Measurements from ENCODE around the gene CFAP46. TPM values are rescaled to one million over a fixed set of nuclear protein-coding genes. Genes with fewer than 3 reads are reported as not detected.

The CFAP46 gene
- polyA plus RNA-seq, 2 donors, result 0.40 to 0.73 TPM

DNA sequence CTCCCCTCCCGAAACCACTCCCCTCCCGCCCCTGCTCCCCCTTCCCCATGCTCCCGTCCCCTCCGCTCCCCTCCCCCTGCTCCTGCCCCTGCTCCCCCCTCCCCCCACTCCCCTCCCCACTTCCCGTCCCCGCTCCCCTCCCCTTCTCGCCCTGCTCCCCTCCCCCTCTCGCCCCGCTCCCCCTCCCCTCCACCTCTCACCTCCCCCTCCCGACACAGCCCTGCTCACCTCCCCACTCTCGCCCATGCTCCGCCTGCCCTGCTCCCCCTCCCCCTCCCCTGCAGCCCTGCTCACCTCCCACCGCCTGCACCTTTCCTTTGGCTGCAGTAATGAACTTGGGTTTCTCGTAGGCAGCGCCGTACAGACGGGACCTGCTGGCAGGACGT, 106.5 kb downstream of the CFAP46 start:
- WGBS, 2 donors, result 47 to 64% methylated on average over 5 to 12 of the region's 18 CpGs
- no peaks in the 10 kb centered on the region for H3K36me3 ChIP-seq (ENCODE audit: control insufficient read depth in 2 of 2, insufficient read depth in 2 of 2, low read length in 1 of 2)
- H3K27ac ChIP-seq (ENCODE audit: low read depth in 2 of 2, low read length in 1 of 2), result no peak overlapping the region
- H3K4me1 ChIP-seq (ENCODE audit: control insufficient read depth in 2 of 2, insufficient read depth in 2 of 2, low read length in 1 of 2), result peaks cover 0 to 5% of the 10 kb centered on the region in 2 donors
- no peak overlapping the region for H3K4me3 ChIP-seq (ENCODE audit: low read depth in 1 of 2, low read length in 2 of 2)
- no peaks in the 10 kb centered on the region for H3K9me3 ChIP-seq (ENCODE audit: control insufficient read depth in 2 of 2, insufficient read depth in 1 of 2, low read depth in 1 of 2, low read length in 1 of 2)
- H3K27me3 ChIP-seq (ENCODE audit: control insufficient read depth in 1 of 2, insufficient read depth in 2 of 2, low read length in 2 of 2), result no peaks in the 10 kb centered on the region

DNA sequence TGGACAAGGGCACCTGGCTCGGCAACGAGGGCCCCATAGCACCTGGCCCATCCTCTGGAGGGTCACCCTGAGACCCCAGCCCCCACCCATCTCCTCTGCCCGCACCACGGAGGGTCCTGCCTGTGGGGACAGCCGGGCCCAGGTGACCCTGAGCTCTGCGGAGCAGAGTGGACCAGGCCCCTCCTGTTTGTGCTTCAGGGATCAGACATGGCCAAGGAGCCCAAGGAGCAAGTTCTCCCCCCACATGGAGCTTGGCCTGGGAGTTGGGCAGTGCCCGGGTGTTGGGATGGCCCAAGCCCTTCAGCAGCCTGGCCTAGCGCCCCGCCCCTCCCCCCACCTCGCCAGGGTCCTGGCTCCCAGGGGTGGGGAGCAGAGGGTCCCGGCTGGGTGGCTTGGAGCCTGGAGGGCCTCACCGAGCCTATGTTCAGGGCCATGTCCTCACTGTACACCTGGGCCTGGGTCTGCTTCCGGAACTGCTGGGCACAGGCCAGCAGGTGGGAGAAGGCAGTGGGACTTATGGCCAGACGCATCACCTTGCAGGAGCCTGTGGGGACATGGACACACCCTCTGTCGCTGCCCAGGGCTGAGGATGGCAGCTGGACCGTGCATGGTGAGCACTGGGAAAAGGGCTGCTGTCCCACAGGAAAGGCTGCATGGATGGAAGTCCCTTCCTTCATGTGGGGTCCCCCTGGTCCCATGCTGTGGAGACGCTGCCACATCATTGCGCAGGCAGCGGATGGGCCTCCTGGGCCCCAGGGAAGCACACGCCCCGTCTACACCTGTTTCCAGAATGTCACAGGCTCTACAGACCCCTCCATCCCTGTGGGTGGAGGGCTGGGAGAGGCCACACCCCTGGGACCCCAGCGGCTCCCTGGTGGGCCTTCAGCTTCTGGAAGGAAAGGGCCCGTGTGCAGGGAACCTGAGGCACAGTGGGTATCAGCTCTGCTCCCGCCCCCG, 107.2 kb downstream of the CFAP46 start:
- no peak overlapping the region for H3K27ac ChIP-seq (ENCODE audit: low read depth in 2 of 2, low read length in 1 of 2)
- 75 to 82% methylated on average over 23 to 25 of the region's 25 CpGs for WGBS, 2 donors
- no peaks in the 10 kb centered on the region for H3K36me3 ChIP-seq (ENCODE audit: control insufficient read depth in 2 of 2, insufficient read depth in 2 of 2, low read length in 1 of 2)
- no peaks in the 10 kb centered on the region for H3K9me3 ChIP-seq (ENCODE audit: control insufficient read depth in 2 of 2, insufficient read depth in 1 of 2, low read depth in 1 of 2, low read length in 1 of 2)
- H3K4me3 ChIP-seq (ENCODE audit: low read depth in 1 of 2, low read length in 2 of 2), result no peak overlapping the region
- peaks cover 0 to 5% of the 10 kb centered on the region in 2 donors for H3K4me1 ChIP-seq (ENCODE audit: control insufficient read depth in 2 of 2, insufficient read depth in 2 of 2, low read length in 1 of 2)
- no peaks in the 10 kb centered on the region for H3K27me3 ChIP-seq (ENCODE audit: control insufficient read depth in 1 of 2, insufficient read depth in 2 of 2, low read length in 2 of 2)

DNA sequence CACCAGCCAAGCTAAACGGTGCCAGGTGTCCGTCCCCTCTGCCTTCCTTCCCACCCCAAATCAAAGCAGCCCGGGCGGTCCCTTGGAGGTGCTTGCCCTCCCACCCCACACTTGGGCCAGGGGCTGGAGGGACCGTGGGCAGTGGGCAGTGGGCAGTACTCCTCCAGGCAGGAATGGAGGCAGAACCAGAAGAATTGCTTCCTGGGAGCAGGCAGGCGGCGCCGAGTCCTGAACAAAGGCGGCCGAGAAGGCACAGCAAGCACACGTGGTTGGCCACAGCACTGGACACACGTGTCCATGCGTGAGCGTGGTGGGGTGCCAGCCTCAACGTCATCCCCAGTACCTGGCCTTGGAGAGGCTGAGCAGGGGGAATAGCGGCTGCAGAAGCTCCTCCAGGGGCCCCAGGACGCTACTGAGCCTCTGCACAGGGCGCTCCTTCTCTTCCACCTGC, 108.0 kb downstream of the CFAP46 start:
- H3K27me3 ChIP-seq (ENCODE audit: control insufficient read depth in 1 of 2, insufficient read depth in 2 of 2, low read length in 2 of 2), result no peaks in the 10 kb centered on the region
- peaks cover 0 to 5% of the 10 kb centered on the region in 2 donors for H3K4me1 ChIP-seq (ENCODE audit: control insufficient read depth in 2 of 2, insufficient read depth in 2 of 2, low read length in 1 of 2)
- no peak overlapping the region for H3K27ac ChIP-seq (ENCODE audit: low read depth in 2 of 2, low read length in 1 of 2)
- 86% methylated on average over 18 of the region's 18 CpGs for WGBS, 2 donors
- no peaks in the 10 kb centered on the region for H3K36me3 ChIP-seq (ENCODE audit: control insufficient read depth in 2 of 2, insufficient read depth in 2 of 2, low read length in 1 of 2)
- H3K4me3 ChIP-seq (ENCODE audit: low read depth in 1 of 2, low read length in 2 of 2), result no peak overlapping the region
- H3K9me3 ChIP-seq (ENCODE audit: control insufficient read depth in 2 of 2, insufficient read depth in 1 of 2, low read depth in 1 of 2, low read length in 1 of 2), result no peaks in the 10 kb centered on the region

DNA sequence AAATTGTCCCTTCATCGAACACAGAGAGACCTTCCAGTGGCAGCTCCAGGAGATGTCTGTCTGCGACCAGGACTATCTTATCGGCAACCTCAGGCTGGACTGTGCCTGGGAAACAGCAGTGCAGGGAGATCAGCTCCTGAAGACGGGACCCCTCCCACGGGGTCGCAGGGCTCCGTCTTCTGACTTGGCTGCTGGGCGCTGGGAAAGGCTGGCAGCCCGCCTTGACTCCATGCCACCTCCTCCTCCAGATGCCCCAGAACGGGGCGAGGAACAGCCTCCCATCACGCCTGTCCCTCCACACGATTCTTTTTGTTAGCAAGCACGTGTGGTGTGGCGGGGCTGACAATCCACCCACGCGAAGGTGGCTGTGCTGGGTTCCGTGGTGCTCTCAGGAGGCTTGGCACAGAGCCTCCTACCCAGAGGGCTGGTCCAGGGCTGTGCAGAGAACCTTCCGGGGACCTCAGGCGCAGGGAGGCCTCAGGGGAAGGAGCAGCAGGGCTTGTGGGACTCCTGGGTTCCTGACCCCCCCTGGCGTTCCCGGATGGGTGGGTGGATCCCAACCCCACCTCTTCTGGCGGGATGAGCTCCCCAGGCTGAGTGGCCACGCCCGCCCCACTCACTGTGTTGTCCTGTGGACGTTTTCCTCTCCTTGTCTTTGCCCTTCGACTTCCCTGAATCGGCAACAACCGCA, 108.8 kb downstream of the CFAP46 start:
- WGBS, 2 donors, result 54% methylated on average over 28 to 29 of the region's 29 CpGs
- Histone ChIP-seq H3K36me3 (ENCODE audit: control insufficient read depth in 2 of 2, insufficient read depth in 2 of 2, low read length in 1 of 2) (no peaks in the 10 kb centered on the region), H3K4me3 (ENCODE audit: low read depth in 1 of 2, low read length in 2 of 2) (no peak overlapping the region), H3K27me3 (ENCODE audit: control insufficient read depth in 1 of 2, insufficient read depth in 2 of 2, low read length in 2 of 2) (no peaks in the 10 kb centered on the region), H3K27ac (ENCODE audit: low read depth in 2 of 2, low read length in 1 of 2) (no peak overlapping the region), H3K9me3 (ENCODE audit: control insufficient read depth in 2 of 2, insufficient read depth in 1 of 2, low read depth in 1 of 2, low read length in 1 of 2) (peaks cover 0 to 2% of the 10 kb centered on the region in 2 donors), H3K4me1 (ENCODE audit: control insufficient read depth in 2 of 2, insufficient read depth in 2 of 2, low read length in 1 of 2) (peaks cover 0 to 5% of the 10 kb centered on the region in 2 donors)

DNA sequence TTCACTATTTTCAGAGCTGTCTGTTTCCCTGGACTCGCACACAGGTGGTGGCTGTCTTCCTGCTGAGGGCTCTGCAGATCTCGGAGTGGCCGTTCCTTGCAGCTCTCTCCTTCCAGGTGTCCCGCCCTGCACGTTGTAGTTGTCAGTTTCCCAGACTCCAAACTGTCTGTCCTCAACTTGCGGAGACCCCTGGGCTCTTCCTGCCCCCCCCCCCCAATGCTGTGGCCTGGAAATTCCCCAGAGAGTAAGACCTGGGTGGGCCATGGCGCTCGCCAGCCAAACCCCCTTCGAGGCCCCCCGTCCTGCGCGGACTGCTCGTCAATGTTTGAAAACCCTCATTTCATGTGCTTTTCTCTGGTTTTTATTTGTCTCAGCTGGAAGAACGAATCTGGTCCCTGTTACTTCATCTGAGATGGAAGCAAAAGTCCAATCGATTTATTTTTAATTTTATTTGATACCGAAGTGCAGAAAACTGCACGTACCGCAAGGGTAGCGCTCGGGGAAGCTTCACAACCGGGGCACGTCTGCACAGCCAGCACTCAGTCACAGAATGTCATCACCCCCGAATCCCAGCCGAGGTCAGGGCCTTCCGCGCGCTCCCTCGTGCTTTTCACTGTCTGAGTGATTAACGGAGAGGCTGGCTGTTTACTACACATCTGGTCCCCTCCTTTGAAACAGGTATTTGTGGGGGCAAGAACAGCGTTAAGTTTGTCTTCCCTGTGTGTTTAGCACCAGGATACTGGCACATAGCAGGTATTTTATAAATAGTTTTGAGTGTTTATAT, 110.0 kb downstream of the CFAP46 start:
- Histone ChIP-seq H3K27ac (ENCODE audit: low read depth in 2 of 2, low read length in 1 of 2) (no peak overlapping the region), H3K9me3 (ENCODE audit: control insufficient read depth in 2 of 2, insufficient read depth in 1 of 2, low read depth in 1 of 2, low read length in 1 of 2) (peaks cover 0 to 2% of the 10 kb centered on the region in 2 donors), H3K27me3 (ENCODE audit: control insufficient read depth in 1 of 2, insufficient read depth in 2 of 2, low read length in 2 of 2) (no peaks in the 10 kb centered on the region), H3K4me3 (ENCODE audit: low read depth in 1 of 2, low read length in 2 of 2) (no peak overlapping the region), H3K4me1 (ENCODE audit: control insufficient read depth in 2 of 2, insufficient read depth in 2 of 2, low read length in 1 of 2) (peaks cover 0 to 3% of the 10 kb centered on the region in 2 donors), H3K36me3 (ENCODE audit: control insufficient read depth in 2 of 2, insufficient read depth in 2 of 2, low read length in 1 of 2) (no peaks in the 10 kb centered on the region)
- 47 to 49% methylated on average over 30 of the region's 30 CpGs for whole genome bisulfite sequencing, 2 donors

DNA sequence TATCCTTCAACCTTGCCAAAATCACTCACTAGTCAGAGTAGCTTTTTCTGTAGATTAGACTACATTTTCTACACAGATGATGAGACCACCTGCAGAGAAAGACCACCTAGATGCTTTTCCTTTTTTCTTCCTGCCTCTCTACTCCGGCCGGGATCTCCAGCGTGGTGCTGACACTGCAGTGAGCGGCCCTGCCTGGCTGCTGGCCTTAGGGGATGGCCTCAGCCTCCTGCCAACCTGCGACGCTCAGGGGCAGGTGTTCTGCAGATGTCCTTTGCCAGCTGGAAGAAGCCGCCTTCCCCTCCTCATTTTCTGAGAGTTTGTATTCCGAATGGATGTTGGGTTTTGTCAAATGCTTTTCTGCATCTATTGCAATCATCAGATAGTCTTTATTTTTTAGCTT, 113.0 kb downstream of the CFAP46 start:
- H3K27me3 ChIP-seq (ENCODE audit: control insufficient read depth in 1 of 2, insufficient read depth in 2 of 2, low read length in 2 of 2), result no peaks in the 10 kb centered on the region
- H3K27ac ChIP-seq (ENCODE audit: low read depth in 2 of 2, low read length in 1 of 2), result no peak overlapping the region
- H3K9me3 ChIP-seq (ENCODE audit: control insufficient read depth in 2 of 2, insufficient read depth in 1 of 2, low read depth in 1 of 2, low read length in 1 of 2), result peaks cover 3 to 6% of the 10 kb centered on the region in 2 donors
- no peaks in the 10 kb centered on the region for H3K4me1 ChIP-seq (ENCODE audit: control insufficient read depth in 2 of 2, insufficient read depth in 2 of 2, low read length in 1 of 2)
- whole genome bisulfite sequencing, 2 donors, result 59 to 62% methylated on average over 8 of the region's 8 CpGs
- no peaks in the 10 kb centered on the region for H3K36me3 ChIP-seq (ENCODE audit: control insufficient read depth in 2 of 2, insufficient read depth in 2 of 2, low read length in 1 of 2)
- H3K4me3 ChIP-seq (ENCODE audit: low read depth in 1 of 2, low read length in 2 of 2), result no peak overlapping the region

DNA sequence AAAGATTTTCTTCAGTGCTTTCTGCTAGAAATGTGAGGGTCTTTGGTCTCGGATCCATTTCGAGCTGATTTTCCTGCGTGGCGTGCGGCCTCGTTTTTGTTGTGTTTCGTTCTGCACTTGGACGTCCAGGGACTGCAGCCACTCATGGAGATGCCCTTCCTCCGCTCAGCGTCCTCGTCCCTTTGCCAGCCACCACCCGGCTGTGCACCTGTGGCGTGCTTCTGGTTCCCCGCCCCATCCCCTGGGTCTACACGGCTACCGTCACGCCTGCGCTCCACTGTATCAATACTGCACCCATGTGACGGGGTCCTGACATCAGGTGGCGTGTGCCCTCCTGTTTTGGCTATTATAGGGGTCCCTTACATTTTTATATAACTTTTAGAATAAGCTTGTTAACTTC, 113.7 kb downstream of the CFAP46 start:
- 87 to 91% methylated on average over 20 of the region's 20 CpGs for WGBS, 2 donors
- Histone ChIP-seq H3K27ac (ENCODE audit: low read depth in 2 of 2, low read length in 1 of 2) (no peak overlapping the region), H3K36me3 (ENCODE audit: control insufficient read depth in 2 of 2, insufficient read depth in 2 of 2, low read length in 1 of 2) (no peaks in the 10 kb centered on the region), H3K4me1 (ENCODE audit: control insufficient read depth in 2 of 2, insufficient read depth in 2 of 2, low read length in 1 of 2) (no peaks in the 10 kb centered on the region), H3K27me3 (ENCODE audit: control insufficient read depth in 1 of 2, insufficient read depth in 2 of 2, low read length in 2 of 2) (no peaks in the 10 kb centered on the region), H3K4me3 (ENCODE audit: low read depth in 1 of 2, low read length in 2 of 2) (no peak overlapping the region), H3K9me3 (ENCODE audit: control insufficient read depth in 2 of 2, insufficient read depth in 1 of 2, low read depth in 1 of 2, low read length in 1 of 2) (peaks cover 3 to 6% of the 10 kb centered on the region in 2 donors)

DNA sequence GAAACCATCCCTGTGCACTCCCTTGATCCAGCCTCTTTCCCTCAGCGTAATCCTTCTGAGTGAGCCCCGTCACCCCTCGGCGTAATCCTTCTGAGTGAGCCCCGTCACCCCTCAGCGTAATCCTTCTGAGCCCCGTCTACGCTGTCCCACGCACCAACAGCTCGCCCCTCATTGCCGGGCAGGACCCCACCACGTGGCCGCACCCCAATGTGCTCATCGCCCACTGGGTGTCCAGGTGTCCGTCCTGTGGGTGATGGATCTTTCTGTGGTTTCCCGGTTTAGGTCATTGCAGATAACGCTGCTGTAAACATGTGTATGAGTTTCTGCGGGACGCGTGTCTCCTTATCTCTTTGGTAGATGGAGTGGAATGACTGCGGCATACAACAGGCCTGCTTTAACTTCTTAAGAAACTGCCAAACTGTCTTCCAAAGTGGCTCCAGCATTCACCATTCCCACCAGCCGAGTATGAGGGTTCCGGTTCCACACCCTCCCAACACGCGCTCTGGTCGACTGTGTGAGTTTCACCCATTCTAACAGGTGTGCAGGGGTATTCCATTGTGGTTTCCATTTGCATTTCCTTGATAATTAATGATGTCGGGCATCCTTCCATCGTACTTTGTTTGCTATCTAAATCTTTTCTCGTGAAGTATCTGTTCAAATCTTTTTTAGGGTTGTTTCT, 114.4 kb downstream of the CFAP46 start:
- Histone ChIP-seq H3K36me3 (ENCODE audit: control insufficient read depth in 2 of 2, insufficient read depth in 2 of 2, low read length in 1 of 2) (no peaks in the 10 kb centered on the region), H3K27ac (ENCODE audit: low read depth in 2 of 2, low read length in 1 of 2) (no peak overlapping the region), H3K27me3 (ENCODE audit: control insufficient read depth in 1 of 2, insufficient read depth in 2 of 2, low read length in 2 of 2) (no peaks in the 10 kb centered on the region), H3K9me3 (ENCODE audit: control insufficient read depth in 2 of 2, insufficient read depth in 1 of 2, low read depth in 1 of 2, low read length in 1 of 2) (peaks cover 3 to 6% of the 10 kb centered on the region in 2 donors), H3K4me1 (ENCODE audit: control insufficient read depth in 2 of 2, insufficient read depth in 2 of 2, low read length in 1 of 2) (no peaks in the 10 kb centered on the region), H3K4me3 (ENCODE audit: low read depth in 1 of 2, low read length in 2 of 2) (no peak overlapping the region)
- 82 to 86% methylated on average over 29 of the region's 29 CpGs for WGBS, 2 donors

DNA sequence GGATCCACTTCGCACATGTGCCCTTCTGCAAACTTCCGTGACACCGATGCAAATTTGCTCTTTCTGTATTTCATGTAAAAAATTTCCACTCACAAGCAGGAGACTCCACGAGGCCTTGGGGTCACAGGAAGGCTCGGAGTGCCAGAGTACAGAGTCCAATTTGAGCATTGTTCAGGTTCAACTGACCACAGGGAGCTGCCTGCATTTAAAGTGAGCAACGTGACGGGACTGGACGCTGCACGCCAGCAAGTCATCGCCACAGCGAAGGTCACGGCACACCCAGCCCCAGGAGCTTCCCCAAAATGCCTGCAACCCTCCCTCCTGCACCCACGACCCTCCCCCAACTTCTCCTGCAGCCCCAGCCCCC, 115.0 kb downstream of the CFAP46 start:
- H3K27me3 ChIP-seq (ENCODE audit: control insufficient read depth in 1 of 2, insufficient read depth in 2 of 2, low read length in 2 of 2), result no peaks in the 10 kb centered on the region
- peaks cover 3 to 6% of the 10 kb centered on the region in 2 donors for H3K9me3 ChIP-seq (ENCODE audit: control insufficient read depth in 2 of 2, insufficient read depth in 1 of 2, low read depth in 1 of 2, low read length in 1 of 2)
- no peaks in the 10 kb centered on the region for H3K36me3 ChIP-seq (ENCODE audit: control insufficient read depth in 2 of 2, insufficient read depth in 2 of 2, low read length in 1 of 2)
- no peak overlapping the region for H3K27ac ChIP-seq (ENCODE audit: low read depth in 2 of 2, low read length in 1 of 2)
- H3K4me1 ChIP-seq (ENCODE audit: control insufficient read depth in 2 of 2, insufficient read depth in 2 of 2, low read length in 1 of 2), result no peaks in the 10 kb centered on the region
- no peak overlapping the region for H3K4me3 ChIP-seq (ENCODE audit: low read depth in 1 of 2, low read length in 2 of 2)
- 79 to 80% methylated on average over 13 of the region's 13 CpGs for WGBS, 2 donors
